GM12878 (cell line): Measurements from ENCODE around the gene SACM1L.

ENCODE experiments used
- ATF3 ChIP-seq: IDR thresholded peaks from 2 replicates; pipeline ENCODE4 v1.6.1; 2011; ENCODE audit warnings: low read depth, mild to moderate bottlenecking, low read length, moderate library complexity, borderline replicate concordance; ENCODE audit errors: extremely low read depth
- CTCF ChIP-seq, 3 experiments: IDR thresholded peaks in 2 of 3; conservative IDR thresholded peaks in 1 of 3; 2 replicates each; pipeline ENCODE4 v1.5.1; 2011; ENCODE audit warnings: low read depth in 3 of 3, low read length in 3 of 3, mild to moderate bottlenecking in 3 of 3, control low read depth in 2 of 3, moderate library complexity in 2 of 3, inconsistent platforms in 1 of 3, mixed read lengths in 1 of 3; ENCODE audit not compliant: control insufficient read depth in 2 of 3, insufficient read depth in 1 of 3; ENCODE audit errors: extremely low read depth in 1 of 3
- EP300 ChIP-seq, 2 experiments: fragments of 150-350 bp in 1 of 2; IDR thresholded peaks; 2 replicates each; pipeline ENCODE4 v1.6.1; 2011 to 2012; ENCODE audit warnings: low read depth in 2 of 2, low read length in 2 of 2, borderline replicate concordance in 1 of 2, improper control_type of control experiment in 1 of 2, inconsistent platforms in 1 of 2; ENCODE audit not compliant: control insufficient read depth in 1 of 2
- EZH2 ChIP-seq: IDR thresholded peaks from 2 replicates; pipeline ENCODE4 v1.6.1; 2012; ENCODE audit warnings: low read depth, mild to moderate bottlenecking, control low read depth, inconsistent platforms, low read length, borderline replicate concordance; ENCODE audit not compliant: control insufficient read depth
- GABPA ChIP-seq: IDR thresholded peaks from 2 replicates; pipeline ENCODE4 v1.6.1; 2014; ENCODE audit warnings: antibody characterized with exemption, low read depth, mild to moderate bottlenecking, inconsistent platforms
- HDAC2 ChIP-seq: fragments of 200-600 bp; sonication (generic); IDR thresholded peaks from 2 replicates; pipeline ENCODE4 v1.6.1; 2017
- IRF3 ChIP-seq: fragments of 450-650 bp; IDR thresholded peaks from 2 replicates; pipeline ENCODE4 v1.6.1; 2014; ENCODE audit warnings: mild to moderate bottlenecking
- NR2C2 ChIP-seq: IDR thresholded peaks from 2 replicates; pipeline ENCODE4 v1.6.1; 2011; ENCODE audit warnings: borderline replicate concordance, low read depth; ENCODE audit not compliant: control insufficient read depth, insufficient read length
- RAD21 ChIP-seq: IDR thresholded peaks from 2 replicates; pipeline ENCODE4 v1.6.1; 2011; ENCODE audit warnings: mild to moderate bottlenecking, low read depth, low read length, moderate library complexity; ENCODE audit not compliant: insufficient read depth
- SP1 ChIP-seq: IDR thresholded peaks from one replicate; pipeline ENCODE4 v1.6.1; 2011; ENCODE audit warnings: low read depth, low read length
- YY1 ChIP-seq: IDR thresholded peaks from 2 replicates; pipeline ENCODE4 v1.6.1; 2011; ENCODE audit warnings: low read depth, mild to moderate bottlenecking, low read length
- TF ChIP-seq, protein P1 (sequence below): IDR thresholded peaks from 2 replicates; pipeline ENCODE4 v1.6.1; 2012; ENCODE audit warnings: low read depth, low read length, improper control_type of control experiment
- TF ChIP-seq, protein P2 (sequence below): fragments of 450-650 bp; IDR thresholded peaks from 2 replicates; pipeline ENCODE4 v1.6.1; 2017; ENCODE audit warnings: mild to moderate bottlenecking

GRCh38 chr3:45724911-45725310 lies 35.7 kb downstream of the SACM1L start:
- TF ChIP-seq CTCF (IDR thresholded peaks at IDR 0.05 in 2 of 3, conservative IDR thresholded peaks at IDR 0.05 in 1 of 3; ENCODE audit: control insufficient read depth in 2 of 3, extremely low read depth in 1 of 3, insufficient read depth in 1 of 3, low read depth in 3 of 3, low read length in 3 of 3) (no peak), YY1 (no peak), HDAC2 (no peak), RAD21 (no peak), IRF3 (no peak), EP300 (IDR thresholded peaks at IDR 0.05; ENCODE audit: borderline replicate concordance in 1 of 2, control insufficient read depth in 1 of 2, low read depth in 2 of 2, low read length in 2 of 2) (no peak), SP1 (no peak), EZH2 (no peak), ATF3 (no peak), NR2C2 (no peak), GABPA (no peak)
- TF ChIP-seq, protein P1, sequence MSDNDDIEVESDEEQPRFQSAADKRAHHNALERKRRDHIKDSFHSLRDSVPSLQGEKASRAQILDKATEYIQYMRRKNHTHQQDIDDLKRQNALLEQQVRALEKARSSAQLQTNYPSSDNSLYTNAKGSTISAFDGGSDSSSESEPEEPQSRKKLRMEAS: no peak
- TF ChIP-seq, protein P2, sequence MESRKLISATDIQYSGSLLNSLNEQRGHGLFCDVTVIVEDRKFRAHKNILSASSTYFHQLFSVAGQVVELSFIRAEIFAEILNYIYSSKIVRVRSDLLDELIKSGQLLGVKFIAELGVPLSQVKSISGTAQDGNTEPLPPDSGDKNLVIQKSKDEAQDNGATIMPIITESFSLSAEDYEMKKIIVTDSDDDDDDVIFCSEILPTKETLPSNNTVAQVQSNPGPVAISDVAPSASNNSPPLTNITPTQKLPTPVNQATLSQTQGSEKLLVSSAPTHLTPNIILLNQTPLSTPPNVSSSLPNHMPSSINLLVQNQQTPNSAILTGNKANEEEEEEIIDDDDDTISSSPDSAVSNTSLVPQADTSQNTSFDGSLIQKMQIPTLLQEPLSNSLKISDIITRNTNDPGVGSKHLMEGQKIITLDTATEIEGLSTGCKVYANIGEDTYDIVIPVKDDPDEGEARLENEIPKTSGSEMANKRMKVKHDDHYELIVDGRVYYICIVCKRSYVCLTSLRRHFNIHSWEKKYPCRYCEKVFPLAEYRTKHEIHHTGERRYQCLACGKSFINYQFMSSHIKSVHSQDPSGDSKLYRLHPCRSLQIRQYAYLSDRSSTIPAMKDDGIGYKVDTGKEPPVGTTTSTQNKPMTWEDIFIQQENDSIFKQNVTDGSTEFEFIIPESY: no peak
